Measurements from ENCODE around the gene DRAM1.

The DRAM1 gene

DNA sequence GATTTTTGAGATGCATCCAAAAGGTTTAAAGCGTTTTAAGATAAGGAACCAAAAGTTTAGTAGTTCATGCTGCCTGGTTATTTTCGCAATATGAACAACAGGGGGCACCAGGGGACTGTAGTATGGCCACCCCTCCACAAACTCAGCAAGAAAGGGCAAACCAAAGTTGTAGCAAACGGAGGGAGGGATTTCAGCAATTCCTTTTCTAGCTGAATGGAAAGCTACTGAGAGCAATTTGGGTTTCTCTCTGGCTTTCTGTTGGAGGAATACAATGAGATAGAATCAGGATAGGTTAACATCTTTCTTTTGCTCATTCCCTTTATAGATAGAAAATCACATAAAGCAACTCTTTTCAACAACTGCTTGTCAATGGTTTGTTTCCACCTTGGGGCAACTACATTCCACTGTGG lies 62.5 kb downstream of the DRAM1 start:
- no peak overlapping the region for H3K27ac ChIP-seq (ENCODE audit: poor library complexity, severe bottlenecking)
- ATAC-seq (ENCODE audit: low read depth) (peak; percentile 29; the same call in 1 of the 3 replicates), DNase-seq (ENCODE audit: low spot score) (no peak)
- no peaks in the 10 kb centered on the region for H3K27me3 ChIP-seq (ENCODE audit: insufficient read depth, poor library complexity, severe bottlenecking)
- H3K9me3 ChIP-seq (ENCODE audit: severe bottlenecking), result no peaks in the 10 kb centered on the region
- H3K36me3 ChIP-seq (ENCODE audit: low read depth), result no peaks in the 10 kb centered on the region
- no peak overlapping the region for H3K4me3 ChIP-seq (ENCODE audit: severe bottlenecking)
- peaks cover 16% of the 10 kb centered on the region for H3K4me1 ChIP-seq (ENCODE audit: insufficient read depth, poor library complexity, severe bottlenecking)
- TF ChIP-seq, protein P1, sequence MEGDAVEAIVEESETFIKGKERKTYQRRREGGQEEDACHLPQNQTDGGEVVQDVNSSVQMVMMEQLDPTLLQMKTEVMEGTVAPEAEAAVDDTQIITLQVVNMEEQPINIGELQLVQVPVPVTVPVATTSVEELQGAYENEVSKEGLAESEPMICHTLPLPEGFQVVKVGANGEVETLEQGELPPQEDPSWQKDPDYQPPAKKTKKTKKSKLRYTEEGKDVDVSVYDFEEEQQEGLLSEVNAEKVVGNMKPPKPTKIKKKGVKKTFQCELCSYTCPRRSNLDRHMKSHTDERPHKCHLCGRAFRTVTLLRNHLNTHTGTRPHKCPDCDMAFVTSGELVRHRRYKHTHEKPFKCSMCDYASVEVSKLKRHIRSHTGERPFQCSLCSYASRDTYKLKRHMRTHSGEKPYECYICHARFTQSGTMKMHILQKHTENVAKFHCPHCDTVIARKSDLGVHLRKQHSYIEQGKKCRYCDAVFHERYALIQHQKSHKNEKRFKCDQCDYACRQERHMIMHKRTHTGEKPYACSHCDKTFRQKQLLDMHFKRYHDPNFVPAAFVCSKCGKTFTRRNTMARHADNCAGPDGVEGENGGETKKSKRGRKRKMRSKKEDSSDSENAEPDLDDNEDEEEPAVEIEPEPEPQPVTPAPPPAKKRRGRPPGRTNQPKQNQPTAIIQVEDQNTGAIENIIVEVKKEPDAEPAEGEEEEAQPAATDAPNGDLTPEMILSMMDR (IDR thresholded peaks at IDR 0.05; ENCODE audit: poor library complexity, severe bottlenecking), result peak; percentile 88

GRCh38 chr12:101940400-101940950 lies 63.1 kb downstream of the DRAM1 start:
- Histone ChIP-seq H3K36me3 (ENCODE audit: low read depth) (no peaks in the 10 kb centered on the region), H3K4me1 (ENCODE audit: insufficient read depth, poor library complexity, severe bottlenecking) (peaks cover 13% of the 10 kb centered on the region), H3K4me3 (ENCODE audit: severe bottlenecking) (no peak overlapping the region), H3K27me3 (ENCODE audit: insufficient read depth, poor library complexity, severe bottlenecking) (no peaks in the 10 kb centered on the region), H3K27ac (ENCODE audit: poor library complexity, severe bottlenecking) (no peak overlapping the region), H3K9me3 (ENCODE audit: severe bottlenecking) (no peaks in the 10 kb centered on the region)
- no peak for ATAC-seq (ENCODE audit: low read depth)
- DNase-seq (ENCODE audit: low spot score), result no peak
- TF ChIP-seq, protein P1 (IDR thresholded peaks at IDR 0.05; ENCODE audit: poor library complexity, severe bottlenecking), result no peak

GRCh38 chr12:101941306-101942249 lies 64.2 kb downstream of the DRAM1 start:
- ATAC-seq (ENCODE audit: low read depth) (no peak), DNase-seq (ENCODE audit: low spot score) (no peak)
- Histone ChIP-seq H3K36me3 (ENCODE audit: low read depth) (no peaks in the 10 kb centered on the region), H3K27ac (ENCODE audit: poor library complexity, severe bottlenecking) (no peak overlapping the region), H3K4me1 (ENCODE audit: insufficient read depth, poor library complexity, severe bottlenecking) (peaks cover 4% of the 10 kb centered on the region), H3K4me3 (ENCODE audit: severe bottlenecking) (no peak overlapping the region), H3K27me3 (ENCODE audit: insufficient read depth, poor library complexity, severe bottlenecking) (no peaks in the 10 kb centered on the region), H3K9me3 (ENCODE audit: severe bottlenecking) (no peaks in the 10 kb centered on the region)
- TF ChIP-seq, protein P1 (IDR thresholded peaks at IDR 0.05; ENCODE audit: poor library complexity, severe bottlenecking), result no peak

- Histone ChIP-seq H3K36me3 (ENCODE audit: low read depth) (no peaks in the 10 kb centered on the region), H3K27ac (ENCODE audit: poor library complexity, severe bottlenecking) (no peak overlapping the region), H3K9me3 (ENCODE audit: severe bottlenecking) (no peaks in the 10 kb centered on the region), H3K27me3 (ENCODE audit: insufficient read depth, poor library complexity, severe bottlenecking) (no peaks in the 10 kb centered on the region), H3K4me1 (ENCODE audit: insufficient read depth, poor library complexity, severe bottlenecking) (no peaks in the 10 kb centered on the region), H3K4me3 (ENCODE audit: severe bottlenecking) (no peak overlapping the region)
- DNase-seq (ENCODE audit: low spot score) (no peak), ATAC-seq (ENCODE audit: low read depth) (no peak)
- TF ChIP-seq, protein P1 (IDR thresholded peaks at IDR 0.05; ENCODE audit: poor library complexity, severe bottlenecking), result no peak
Observed at GRCh38 chr12:101942250-101942605, 64.8 kb downstream of the DRAM1 start.

Measured in RWPE2 (cell line).